ENCODE data around the gene HDHD3.
"Not testable (repeated sequence)": the region's sequence is repeated elsewhere in the genome, so short reads cannot be mapped to it uniquely, and the experiment has no call there.

Gene HDHD3

GRCh38 chr9:113376634-113377567 lies at the start of gene HDHD3:
Gene HDHD3 (minus strand): TSS chr9:113376986. CDS start chr9:113374354, 2,632 bp downstream.
- peak; percentile 40 for DNase-seq

GRCh38 chr9:113425072-113425471 lies 48.3 kb upstream of the HDHD3 start:
- no peak for DNase-seq

GRCh38 chr9:113421726-113422125 lies 44.9 kb upstream of the HDHD3 start:
- DNase-seq = no peak

- DNase-seq = no peak
Observed at GRCh38 chr9:113417370-113417769, 40.6 kb upstream of the HDHD3 start.

- no peak for DNase-seq
Observed at GRCh38 chr9:113416149-113416721, 39.4 kb upstream of the HDHD3 start.

- peak; percentile 80 for DNase-seq
Observed at GRCh38 chr9:113410207-113410864, 33.5 kb upstream of the HDHD3 start, which contains the start of the genes C9orf43 and POLE3. Gene C9orf43 (plus strand): TSS chr9:113410747. CDS start chr9:113413494, 2,747 bp downstream. Gene POLE3 (minus strand): TSS chr9:113410675. CDS start chr9:113410293, 382 bp downstream.

GRCh38 chr9:113409883-113410206 lies 33.1 kb upstream of the HDHD3 start:
- DNase-seq = no peak

GRCh38 chr9:113409481-113409880 lies 32.7 kb upstream of the HDHD3 start:
- no peak for DNase-seq

- peak; percentile 48 for DNase-seq
Observed at GRCh38 chr9:113406873-113407511, 30.2 kb upstream of the HDHD3 start.

- not testable (repeated sequence) for DNase-seq
Observed at GRCh38 chr9:113406353-113406752, 29.6 kb upstream of the HDHD3 start.

- DNase-seq = no peak
Observed at GRCh38 chr9:113403646-113404045, 26.9 kb upstream of the HDHD3 start.

GRCh38 chr9:113401027-113401792 lies 24.4 kb upstream of the HDHD3 start, which contains the start of gene ALAD:
Gene ALAD (minus strand): TSS chr9:113401284. CDS start chr9:113393559, 7,725 bp downstream.
- peak; percentile 85 for DNase-seq

- no peak for DNase-seq
Observed at GRCh38 chr9:113399646-113400200, 22.9 kb upstream of the HDHD3 start.

- DNase-seq = no peak
Observed at GRCh38 chr9:113398796-113399195, 22.0 kb upstream of the HDHD3 start.

- DNase-seq = no peak
Observed at GRCh38 chr9:113397203-113397631, 20.4 kb upstream of the HDHD3 start.

- DNase-seq = no peak
Observed at GRCh38 chr9:113395000-113395861, 18.4 kb upstream of the HDHD3 start.

- no peak for DNase-seq
Observed at GRCh38 chr9:113393281-113393680, 16.5 kb upstream of the HDHD3 start.

GRCh38 chr9:113391917-113392316 lies 15.1 kb upstream of the HDHD3 start:
- DNase-seq = no peak

- DNase-seq = no peak
Observed at GRCh38 chr9:113390192-113390960, 13.6 kb upstream of the HDHD3 start.

GRCh38 chr9:113389451-113389850 lies 12.7 kb upstream of the HDHD3 start:
- no peak for DNase-seq
